ENCODE data around the gene TBCA. TPM values are rescaled to one million over a fixed set of nuclear protein-coding genes. Genes with fewer than 3 reads are reported as not detected.
A peak's percentile ranks its signal among the peaks of the same experiment; 100 is the strongest.

The TBCA gene
- total and polyA plus RNA-seq, 9 of the 15 experiments (the other 6 are each of a cell fraction or from before 2014, with no cell fraction given) = 164 to 661 (median 334) TPM

GRCh38 chr5:77778398-77778797 lies 2.3 kb upstream of the TBCA start (continued):
- TF ChIP-seq ZNF584 (CRISPR knock-in tag; IDR thresholded peaks at IDR 0.05; ENCODE audit: low read depth) (0 out of 2 replicates have a peak, but pooled peaks have one; percentile 28), FOS (IDR thresholded peaks at IDR 0.05; ENCODE audit: extremely low read depth, insufficient read length) (no peak), CREBBP (IDR thresholded peaks at IDR 0.05; ENCODE audit: low read depth, low read length) (no peak), PTRF (tag; IDR thresholded peaks at IDR 0.05) (peak; percentile 79), EWSR1 (IDR thresholded peaks at IDR 0.05; ENCODE audit: borderline replicate concordance, low read depth, partially characterized antibody) (no peak), CXXC5 (CRISPR knock-in tag; IDR thresholded peaks at IDR 0.05) (0 out of 2 replicates have a peak, but pooled peaks have one; percentile 18), SMAD3 (CRISPR knock-in tag; conservative IDR thresholded peaks at IDR 0.05) (0 out of 2 replicates have a peak, but pooled peaks have one; percentile 70), KLF10 (CRISPR knock-in tag; IDR thresholded peaks at IDR 0.05) (no peak), NR4A1 (CRISPR knock-in tag; IDR thresholded peaks at IDR 0.05) (no peak), NR4A1 (tag; IDR thresholded peaks at IDR 0.05) (peak; percentile 86), ZNF512 (tag; IDR thresholded peaks at IDR 0.05) (no peak), CREM (IDR thresholded peaks at IDR 0.05; ENCODE audit: low read depth) (no peak), ELK1 (CRISPR knock-in tag; IDR thresholded peaks at IDR 0.05) (no peak), BMI1 (IDR thresholded peaks at IDR 0.05; ENCODE audit: low read length) (no peak), NR2C1 (IDR thresholded peaks at IDR 0.05) (no peak), NR2C1 (tag; IDR thresholded peaks at IDR 0.05) (peak; percentile 37; the same call in 1 of the 2 replicates), ZC3H4 (CRISPR knock-in tag; IDR thresholded peaks at IDR 0.05; ENCODE audit: borderline replicate concordance) (no peak), PRPF4 (IDR thresholded peaks at IDR 0.05; ENCODE audit: insufficient read depth, low read depth, low read length, poor library complexity, severe bottlenecking) (no peak), MNT (conservative IDR thresholded peaks at IDR 0.05) (no peak), ZNF79 (CRISPR knock-in tag; IDR thresholded peaks at IDR 0.05; ENCODE audit: low read depth) (0 out of 2 replicates have a peak, but pooled peaks have one; percentile 30), FUS (optimal IDR thresholded peaks at IDR 0.05; ENCODE audit: low read depth, low read length) (no peak), POLR2G (IDR thresholded peaks at IDR 0.05; ENCODE audit: low read depth, low read length) (no peak), ZNF12 (CRISPR knock-in tag; IDR thresholded peaks at IDR 0.05) (no peak), ZNF583 (CRISPR knock-in tag; IDR thresholded peaks at IDR 0.05) (peak; percentile 62; the same call in 1 of the 2 replicates), NCOA2 (IDR thresholded peaks at IDR 0.05; ENCODE audit: partially characterized antibody in 2 of 2) (no peak), HDAC8 (tag; IDR thresholded peaks at IDR 0.05) (peak; percentile 94), HNRNPLL (IDR thresholded peaks at IDR 0.05; ENCODE audit: low read depth, low read length, poor library complexity, severe bottlenecking) (no peak), ZNF324 (CRISPR knock-in tag; IDR thresholded peaks at IDR 0.05) (no peak)
